ENCODE results near the gene SRRD.
A peak's percentile ranks its signal among the peaks of the same experiment; 100 is the strongest.

The SRRD gene

GRCh38 chr22:26439559-26439958 is 44.1 kb upstream of the SRRD start:
- Histone ChIP-seq H3K9me3 (no peaks in the 10 kb centered on the region), H3K27ac (no peak overlapping the region), H3K4me3 (no peak overlapping the region), H3K4me1 (no peaks in the 10 kb centered on the region), H3K27me3 (peaks cover 0 to 10% of the 10 kb centered on the region in 2 donors), H3K36me3 (no peaks in the 10 kb centered on the region)
- intact Hi-C loops (cut with DNase I; ENCODE audit: low total_unique reads): no loop called here
- TF ChIP-seq CTCF (IDR thresholded peaks at IDR 0.05): no peak
- no peak for DNase-seq

- intact Hi-C loops (cut with DNase I; ENCODE audit: low total_unique reads): no loop called here
- Histone ChIP-seq H3K4me3 (no peak overlapping the region), H3K27me3 (peaks cover 0 to 4% of the 10 kb centered on the region in 2 donors), H3K9me3 (no peaks in the 10 kb centered on the region), H3K27ac (no peak overlapping the region), H3K4me1 (no peaks in the 10 kb centered on the region), H3K36me3 (no peaks in the 10 kb centered on the region)
- TF ChIP-seq CTCF (IDR thresholded peaks at IDR 0.05): no peak
- DNase-seq: peak in 1 of 2 donors; percentile 15
Measured at GRCh38 chr22:26442086-26442756, 41.5 kb upstream of the SRRD start.

- intact Hi-C loops (cut with DNase I; ENCODE audit: low total_unique reads): no loop called here
- DNase-seq: peak in 1 of 2 donors; percentile 39
- no peak overlapping the region for H3K27ac ChIP-seq
- TF ChIP-seq CTCF (IDR thresholded peaks at IDR 0.05): no peak
- no peak overlapping the region for H3K4me3 ChIP-seq
- H3K9me3 ChIP-seq: no peaks in the 10 kb centered on the region
- H3K36me3 ChIP-seq: no peaks in the 10 kb centered on the region
- H3K27me3 ChIP-seq: peaks cover 0 to 4% of the 10 kb centered on the region in 2 donors
- H3K4me1 ChIP-seq: no peaks in the 10 kb centered on the region
Measured at GRCh38 chr22:26443901-26444690, 39.6 kb upstream of the SRRD start.

- Histone ChIP-seq H3K27me3 (peaks cover 0 to 2% of the 10 kb centered on the region in 2 donors), H3K9me3 (no peaks in the 10 kb centered on the region), H3K36me3 (peaks cover 0 to 3% (median 3%) of the 10 kb centered on the region in 3 donors), H3K27ac (no peak overlapping the region), H3K4me3 (no peak overlapping the region), H3K4me1 (no peaks in the 10 kb centered on the region)
- no peak for TF ChIP-seq CTCF (IDR thresholded peaks at IDR 0.05)
- intact Hi-C loops (cut with DNase I; ENCODE audit: low total_unique reads): no loop called here
- DNase-seq: peak in 1 of 2 donors; percentile 15
Measured at GRCh38 chr22:26444777-26445176, 38.9 kb upstream of the SRRD start.

GRCh38 chr22:26445577-26446275 is 38.0 kb upstream of the SRRD start:
- Histone ChIP-seq H3K4me3 (no peak overlapping the region), H3K36me3 (peaks cover under 1 to 13% (median 12%) of the 10 kb centered on the region in 3 donors), H3K9me3 (no peaks in the 10 kb centered on the region), H3K27me3 (no peaks in the 10 kb centered on the region), H3K27ac (no peak overlapping the region), H3K4me1 (no peaks in the 10 kb centered on the region)
- TF ChIP-seq CTCF (IDR thresholded peaks at IDR 0.05): no peak
- DNase-seq: peak in 1 of 2 donors; percentile 35
- intact Hi-C loops (cut with DNase I; ENCODE audit: low total_unique reads): no loop called here
